ENCODE measurements around the gene DPM2. TPM values are rescaled to one million over a fixed set of nuclear protein-coding genes. Genes with fewer than 3 reads are reported as not detected.

DPM2 gene
- total and polyA plus RNA-seq, 8 donors: 1.7 to 98.2 (median 35.3) TPM

- Histone ChIP-seq H3K27ac (no peak overlapping the region), H3K4me3 (peak overlapping the region in 3 of 4 donors; percentile 79 to 89 (median 79)), H3K36me3 (peaks cover 6 to 40% (median 21%) of the 10 kb centered on the region in 4 donors), H3K9me3 (no peaks in the 10 kb centered on the region), H3K27me3 (no peaks in the 10 kb centered on the region), H3K4me1 (peaks cover 32 to 51% (median 36%) of the 10 kb centered on the region in 4 donors)
- intact Hi-C loops (cut with DNase I; ENCODE audit: low total_unique reads): no loop called here
- no peak for DNase-seq
- 71 to 78% (median 75%) methylated on average over 14 of the region's 14 CpGs for WGBS, 5 donors
- TF ChIP-seq POLR2A (IDR thresholded peaks at IDR 0.05) (no peak), POLR2AphosphoS5 (IDR thresholded peaks at IDR 0.05) (no peak), CTCF (IDR thresholded peaks at IDR 0.05) (no peak), EP300 (IDR thresholded peaks at IDR 0.05) (no peak)
These were observed 1.3 kb downstream of the DPM2 start for GRCh38 chr9:127936347-127936852.

- WGBS, 5 donors: 67 to 78% (median 70%) methylated on average over 4 of the region's 4 CpGs
- H3K9me3 ChIP-seq: no peaks in the 10 kb centered on the region
- H3K4me1 ChIP-seq: peaks cover 38 to 57% (median 42%) of the 10 kb centered on the region in 4 donors
- DNase-seq: no peak
- H3K36me3 ChIP-seq: peaks cover 0 to 34% (median 17%) of the 10 kb centered on the region in 4 donors
- no peak overlapping the region for H3K27ac ChIP-seq
- intact Hi-C loops (cut with DNase I; ENCODE audit: low total_unique reads): no loop called here
- peak overlapping the region in 2 of 4 donors; percentile 79 to 89 for H3K4me3 ChIP-seq
- no peak for TF ChIP-seq POLR2A (IDR thresholded peaks at IDR 0.05)
- no peak for TF ChIP-seq EP300 (IDR thresholded peaks at IDR 0.05)
- no peak for TF ChIP-seq POLR2AphosphoS5 (IDR thresholded peaks at IDR 0.05)
- TF ChIP-seq CTCF (IDR thresholded peaks at IDR 0.05): no peak
- peaks cover 0 to 5% (median 0%) of the 10 kb centered on the region in 3 donors for H3K27me3 ChIP-seq
These were observed 1.9 kb downstream of the DPM2 start for GRCh38 chr9:127935765-127936221.

- no peak for DNase-seq
- Histone ChIP-seq H3K9me3 (no peaks in the 10 kb centered on the region), H3K27ac (no peak overlapping the region), H3K4me1 (peaks cover 45 to 65% (median 50%) of the 10 kb centered on the region in 4 donors), H3K27me3 (peaks cover 0 to 12% (median 0%) of the 10 kb centered on the region in 3 donors), H3K4me3 (no peak overlapping the region), H3K36me3 (peaks cover 0 to 26% (median 15%) of the 10 kb centered on the region in 4 donors)
- intact Hi-C loops (cut with DNase I; ENCODE audit: low total_unique reads): no loop called here
- 58 to 76% (median 66%) methylated on average over 10 to 11 of the region's 11 CpGs for WGBS, 5 donors
- TF ChIP-seq EP300 (IDR thresholded peaks at IDR 0.05) (no peak), POLR2AphosphoS5 (IDR thresholded peaks at IDR 0.05) (no peak), POLR2A (IDR thresholded peaks at IDR 0.05) (no peak), CTCF (IDR thresholded peaks at IDR 0.05) (no peak)
These were observed 2.7 kb downstream of the DPM2 start for GRCh38 chr9:127934986-127935385.

- WGBS, 5 donors: 92 to 96% (median 94%) methylated on average over 4 of the region's 4 CpGs
- peaks cover 0 to 18% (median 0%) of the 10 kb centered on the region in 3 donors for H3K27me3 ChIP-seq
- intact Hi-C loops (cut with DNase I; ENCODE audit: low total_unique reads): no loop called here
- no peak overlapping the region for H3K27ac ChIP-seq
- no peak overlapping the region for H3K4me3 ChIP-seq
- H3K36me3 ChIP-seq: peaks cover 0 to 22% (median 14%) of the 10 kb centered on the region in 4 donors
- H3K9me3 ChIP-seq: no peaks in the 10 kb centered on the region
- no peak for TF ChIP-seq POLR2AphosphoS5 (IDR thresholded peaks at IDR 0.05)
- TF ChIP-seq POLR2A (IDR thresholded peaks at IDR 0.05): no peak
- TF ChIP-seq EP300 (IDR thresholded peaks at IDR 0.05): no peak
- DNase-seq: no peak
- H3K4me1 ChIP-seq: peaks cover 45 to 66% (median 51%) of the 10 kb centered on the region in 4 donors
These were observed 3.4 kb downstream of the DPM2 start for GRCh38 chr9:127934248-127934647.
